MCF 10A (cell line): ENCODE measurements around the gene PTK6. TPM values are rescaled to one million over a fixed set of nuclear protein-coding genes. Genes with fewer than 3 reads are reported as not detected.

Source experiments
- BruUV-seq: library from RNA; stranded (reverse); fragments of 400-500 nt; replicated peaks from 2 replicates; lab custom pipeline; 2021; lab: Mats Ljungman, UMichigan
- CTCF ChIA-PET: fragments of 300-600 bp; sonication (Branson Sonifier 250); formaldehyde crosslinking; extraction: SDS; loops from one replicate; lab custom pipeline; 2021; ENCODE audit warnings: antibody characterized with exemption, inconsistent platforms; lab: Yijun Ruan, JAX
- POLR2A ChIA-PET: fragments of 300-600, 350-650 bp; sonication (Branson Sonifier 250); formaldehyde crosslinking; extraction: SDS; loops from one replicate; lab custom pipeline; 2020; ENCODE audit warnings: antibody characterized with exemption, inconsistent platforms; lab: Yijun Ruan, JAX
- DNase-seq: peaks from one replicate; pipeline ENCODE4 v3.0.0-alpha.2; 2018; ENCODE audit not compliant: unreplicated experiment
- H3K27ac Mint-ChIP-seq: one replicate; pipeline ENCODE4 v1.8.0; 2022; ENCODE audit warnings: mild to moderate bottlenecking, low read depth, mixed read lengths; ENCODE audit not compliant: unreplicated experiment
- H3K27me3 Mint-ChIP-seq: one replicate; pipeline ENCODE4 v1.8.0; 2022; ENCODE audit warnings: mixed read lengths; ENCODE audit not compliant: insufficient read depth, unreplicated experiment
- H3K36me3 Mint-ChIP-seq: one replicate; pipeline ENCODE4 v1.8.0; 2022; ENCODE audit warnings: mild to moderate bottlenecking, moderate library complexity, mixed read lengths; ENCODE audit not compliant: insufficient read depth, unreplicated experiment
- H3K4me1 Mint-ChIP-seq: one replicate; pipeline ENCODE4 v1.8.0; 2022; ENCODE audit warnings: mixed read lengths; ENCODE audit not compliant: insufficient read depth, unreplicated experiment
- H3K4me3 Mint-ChIP-seq: one replicate; pipeline ENCODE4 v1.8.0; 2022; ENCODE audit warnings: mild to moderate bottlenecking, moderate library complexity, mixed read lengths; ENCODE audit not compliant: unreplicated experiment
- H3K9me3 Mint-ChIP-seq: one replicate; pipeline ENCODE4 v1.8.0; 2022; ENCODE audit warnings: mixed read lengths; ENCODE audit not compliant: unreplicated experiment
- CTCF ChIP-seq: fragments of 200-600 bp; IDR thresholded peaks from one replicate; pipeline ENCODE4 v1.8.0; 2022; ENCODE audit warnings: antibody characterized with exemption, mild to moderate bottlenecking; ENCODE audit not compliant: unreplicated experiment
- intact Hi-C: fragments of 100-400 bp; cut with micrococcal nuclease; formaldehyde crosslinking; loops from 2 replicates; pipeline ENCODE4 v1.14.1; 2022
- total RNA-seq: library from RNA; stranded (reverse); gene quantifications from 2 replicates; pipeline ENCODE4 v1.2.3, GENCODE V29; 2022

The PTK6 gene
- total RNA-seq, 1 experiment from 2014 or later = 4.4 TPM

GRCh38 chr20:63578224-63579016, 41.2 kb upstream of the PTK6 start:
- TF ChIP-seq CTCF = no peak
- Mint-ChIP-seq H3K36me3 (no peaks in the 10 kb centered on the region), H3K4me1 (no peaks in the 10 kb centered on the region), H3K4me3 (no peak overlapping the region), H3K27me3 (no peaks in the 10 kb centered on the region), H3K27ac (no peak overlapping the region), H3K9me3 (no peaks in the 10 kb centered on the region)
- DNase-seq = no peak
- ChIA-PET CTCF (interaction anchor here (0.6 to 1.1 kb wide), 5 partner anchors 21 to 637 kb away, joined by 3 to 5 read pairs (median 3); no protein-coding TSS in a partner anchor), POLR2A (interaction anchor here (0.6 kb wide), 1 partner anchor 312 kb away, joined by 3 read pairs; no protein-coding TSS in a partner anchor)
- intact Hi-C loops = no loop called here
- BruUV-seq = no TSS peak

GRCh38 chr20:63577317-63577894, 40.2 kb upstream of the PTK6 start:
- no peaks in the 10 kb centered on the region for H3K9me3 Mint-ChIP-seq
- H3K27me3 Mint-ChIP-seq = no peaks in the 10 kb centered on the region
- ChIA-PET CTCF (interaction anchor here (0.6 to 1.3 kb wide), 6 partner anchors 16 to 636 kb away, joined by 3 to 5 read pairs (median 3); no protein-coding TSS in a partner anchor), POLR2A (no interaction called here)
- no peak overlapping the region for H3K27ac Mint-ChIP-seq
- intact Hi-C loops = no loop called here
- H3K36me3 Mint-ChIP-seq = no peaks in the 10 kb centered on the region
- no peak overlapping the region for H3K4me3 Mint-ChIP-seq
- BruUV-seq = no TSS peak
- no peak for TF ChIP-seq CTCF
- no peaks in the 10 kb centered on the region for H3K4me1 Mint-ChIP-seq
- no peak for DNase-seq

GRCh38 chr20:63576311-63576710, 39.1 kb upstream of the PTK6 start:
- ChIA-PET CTCF (interaction anchor here (0.7 to 1.3 kb wide), 2 partner anchors 33 to 38 kb away, joined by 3 to 5 read pairs; no protein-coding TSS in a partner anchor), POLR2A (interaction anchor here (0.6 kb wide), 2 partner anchors 10 to 35 kb away, joined by 3 to 4 read pairs; no protein-coding TSS in a partner anchor)
- intact Hi-C loops = no loop called here
- Mint-ChIP-seq H3K9me3 (no peaks in the 10 kb centered on the region), H3K4me3 (no peak overlapping the region), H3K27me3 (no peaks in the 10 kb centered on the region), H3K4me1 (no peaks in the 10 kb centered on the region), H3K36me3 (no peaks in the 10 kb centered on the region), H3K27ac (peak overlapping the region; percentile 40)
- TF ChIP-seq CTCF = no peak
- BruUV-seq = no TSS peak
- no peak for DNase-seq
